HL-60 (cell line): ENCODE data around the gene GTF2H4.

Source experiments
- POLR2AphosphoS5 ChIP-seq: IDR thresholded peaks from 2 replicates; pipeline ENCODE4 v1.6.1; 2012; ENCODE audit warnings: low read depth
- TF ChIP-seq, protein P1 (sequence below): IDR thresholded peaks from one replicate; pipeline ENCODE4 v1.5.1; 2011; ENCODE audit warnings: low read length, control low read depth, inconsistent platforms; ENCODE audit not compliant: insufficient read depth

DNA sequence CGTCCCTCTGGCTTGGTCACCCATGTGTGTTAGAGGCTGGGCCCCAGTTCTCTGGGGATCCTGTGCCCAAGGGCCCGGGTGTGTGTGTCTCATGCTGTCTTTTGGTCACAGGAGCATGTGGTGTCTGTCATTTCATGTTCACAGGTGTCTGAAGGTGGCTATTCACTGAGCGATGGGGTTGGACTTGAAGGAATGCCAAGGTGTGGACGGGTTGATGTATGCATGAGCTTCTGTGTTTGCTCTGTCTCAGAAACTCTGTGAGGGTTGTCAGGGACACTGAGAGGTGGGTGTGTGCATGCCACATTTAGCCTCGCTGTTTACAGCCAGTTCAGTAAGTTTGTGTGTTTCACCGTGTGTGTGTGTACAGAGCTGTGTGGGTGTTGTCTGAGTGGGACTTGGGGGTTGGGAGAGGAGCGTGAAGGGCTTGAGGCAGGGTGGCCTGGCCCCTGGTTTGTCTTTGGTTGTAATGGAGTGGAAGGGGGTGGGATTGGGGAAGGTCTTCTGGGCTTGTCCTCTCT, 22.5 kb upstream of the GTF2H4 start:
- no peak for TF ChIP-seq POLR2AphosphoS5
- TF ChIP-seq, protein P1, sequence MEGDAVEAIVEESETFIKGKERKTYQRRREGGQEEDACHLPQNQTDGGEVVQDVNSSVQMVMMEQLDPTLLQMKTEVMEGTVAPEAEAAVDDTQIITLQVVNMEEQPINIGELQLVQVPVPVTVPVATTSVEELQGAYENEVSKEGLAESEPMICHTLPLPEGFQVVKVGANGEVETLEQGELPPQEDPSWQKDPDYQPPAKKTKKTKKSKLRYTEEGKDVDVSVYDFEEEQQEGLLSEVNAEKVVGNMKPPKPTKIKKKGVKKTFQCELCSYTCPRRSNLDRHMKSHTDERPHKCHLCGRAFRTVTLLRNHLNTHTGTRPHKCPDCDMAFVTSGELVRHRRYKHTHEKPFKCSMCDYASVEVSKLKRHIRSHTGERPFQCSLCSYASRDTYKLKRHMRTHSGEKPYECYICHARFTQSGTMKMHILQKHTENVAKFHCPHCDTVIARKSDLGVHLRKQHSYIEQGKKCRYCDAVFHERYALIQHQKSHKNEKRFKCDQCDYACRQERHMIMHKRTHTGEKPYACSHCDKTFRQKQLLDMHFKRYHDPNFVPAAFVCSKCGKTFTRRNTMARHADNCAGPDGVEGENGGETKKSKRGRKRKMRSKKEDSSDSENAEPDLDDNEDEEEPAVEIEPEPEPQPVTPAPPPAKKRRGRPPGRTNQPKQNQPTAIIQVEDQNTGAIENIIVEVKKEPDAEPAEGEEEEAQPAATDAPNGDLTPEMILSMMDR, result no peak
